ENCODE data around the gene VANGL2.

Gene VANGL2

GRCh38 chr1:160414881-160415280 lies 14.5 kb downstream of the VANGL2 start:
- TF ChIP-seq SIN3A (IDR thresholded peaks at IDR 0.05; ENCODE audit: borderline replicate concordance, insufficient read depth, low read length) = no peak

DNA sequence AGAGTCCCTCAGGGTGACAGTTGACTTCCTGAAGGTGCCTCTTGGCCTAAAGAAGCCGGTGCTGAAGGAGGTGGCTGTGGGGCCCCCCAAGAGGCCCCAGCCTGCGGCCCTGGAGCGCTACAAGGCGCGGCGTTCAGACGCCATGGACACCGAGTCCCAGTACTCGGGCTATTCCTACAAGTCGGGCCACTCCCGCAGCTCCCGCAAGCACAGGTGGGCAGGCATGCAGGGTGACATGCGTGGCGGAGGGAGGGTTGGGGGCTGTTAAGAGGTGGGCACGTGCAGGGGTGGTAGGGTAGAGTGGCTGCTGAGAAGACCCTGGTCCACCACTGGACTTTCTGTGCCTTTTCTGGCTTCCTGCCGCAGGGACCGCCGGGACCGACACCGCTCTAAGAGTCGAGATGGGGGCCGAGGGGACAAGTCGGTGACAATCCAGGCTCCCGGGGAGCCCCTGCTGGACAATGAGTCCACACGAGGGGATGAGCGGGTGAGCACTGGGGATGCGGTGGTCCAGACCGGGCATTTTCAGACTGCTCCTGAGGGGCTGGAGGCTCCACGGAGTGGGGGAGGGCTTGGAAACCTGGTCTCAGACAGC lies 15.4 kb downstream of the VANGL2 start:
- TF ChIP-seq FOXP2 (optimal IDR thresholded peaks at IDR 0.05; ENCODE audit: borderline replicate concordance, extremely low read depth, extremely low read length, insufficient read depth) (no peak), SIN3A (IDR thresholded peaks at IDR 0.05; ENCODE audit: borderline replicate concordance, insufficient read depth, low read length) (no peak), POLR2AphosphoS5 (IDR thresholded peaks at IDR 0.05; ENCODE audit: low read depth, low read length) (no peak), TAF1 (IDR thresholded peaks at IDR 0.05; ENCODE audit: borderline replicate concordance, insufficient read depth, low read length) (no peak)
- TF ChIP-seq, protein P1, sequence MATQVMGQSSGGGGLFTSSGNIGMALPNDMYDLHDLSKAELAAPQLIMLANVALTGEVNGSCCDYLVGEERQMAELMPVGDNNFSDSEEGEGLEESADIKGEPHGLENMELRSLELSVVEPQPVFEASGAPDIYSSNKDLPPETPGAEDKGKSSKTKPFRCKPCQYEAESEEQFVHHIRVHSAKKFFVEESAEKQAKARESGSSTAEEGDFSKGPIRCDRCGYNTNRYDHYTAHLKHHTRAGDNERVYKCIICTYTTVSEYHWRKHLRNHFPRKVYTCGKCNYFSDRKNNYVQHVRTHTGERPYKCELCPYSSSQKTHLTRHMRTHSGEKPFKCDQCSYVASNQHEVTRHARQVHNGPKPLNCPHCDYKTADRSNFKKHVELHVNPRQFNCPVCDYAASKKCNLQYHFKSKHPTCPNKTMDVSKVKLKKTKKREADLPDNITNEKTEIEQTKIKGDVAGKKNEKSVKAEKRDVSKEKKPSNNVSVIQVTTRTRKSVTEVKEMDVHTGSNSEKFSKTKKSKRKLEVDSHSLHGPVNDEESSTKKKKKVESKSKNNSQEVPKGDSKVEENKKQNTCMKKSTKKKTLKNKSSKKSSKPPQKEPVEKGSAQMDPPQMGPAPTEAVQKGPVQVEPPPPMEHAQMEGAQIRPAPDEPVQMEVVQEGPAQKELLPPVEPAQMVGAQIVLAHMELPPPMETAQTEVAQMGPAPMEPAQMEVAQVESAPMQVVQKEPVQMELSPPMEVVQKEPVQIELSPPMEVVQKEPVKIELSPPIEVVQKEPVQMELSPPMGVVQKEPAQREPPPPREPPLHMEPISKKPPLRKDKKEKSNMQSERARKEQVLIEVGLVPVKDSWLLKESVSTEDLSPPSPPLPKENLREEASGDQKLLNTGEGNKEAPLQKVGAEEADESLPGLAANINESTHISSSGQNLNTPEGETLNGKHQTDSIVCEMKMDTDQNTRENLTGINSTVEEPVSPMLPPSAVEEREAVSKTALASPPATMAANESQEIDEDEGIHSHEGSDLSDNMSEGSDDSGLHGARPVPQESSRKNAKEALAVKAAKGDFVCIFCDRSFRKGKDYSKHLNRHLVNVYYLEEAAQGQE (IDR thresholded peaks at IDR 0.05; ENCODE audit: insufficient read depth in 1 of 2, low read depth in 2 of 2, low read length in 2 of 2) = no peak

GRCh38 chr1:160416369-160416768 lies 16.0 kb downstream of the VANGL2 start:
- no peak for TF ChIP-seq TAF1 (IDR thresholded peaks at IDR 0.05; ENCODE audit: borderline replicate concordance, insufficient read depth, low read length)
- TF ChIP-seq SIN3A (IDR thresholded peaks at IDR 0.05; ENCODE audit: borderline replicate concordance, insufficient read depth, low read length) = no peak
- TF ChIP-seq, protein P1 (IDR thresholded peaks at IDR 0.05; ENCODE audit: insufficient read depth in 1 of 2, low read depth in 2 of 2, low read length in 2 of 2) = no peak
- no peak for TF ChIP-seq POLR2AphosphoS5 (IDR thresholded peaks at IDR 0.05; ENCODE audit: low read depth, low read length)
- TF ChIP-seq FOXP2 (optimal IDR thresholded peaks at IDR 0.05; ENCODE audit: borderline replicate concordance, extremely low read depth, extremely low read length, insufficient read depth) = no peak

GRCh38 chr1:160418483-160418882 lies 18.1 kb downstream of the VANGL2 start:
- no peak for TF ChIP-seq FOXP2 (optimal IDR thresholded peaks at IDR 0.05; ENCODE audit: borderline replicate concordance, extremely low read depth, extremely low read length, insufficient read depth)
- no peak for TF ChIP-seq TAF1 (IDR thresholded peaks at IDR 0.05; ENCODE audit: borderline replicate concordance, insufficient read depth, low read length)
- TF ChIP-seq POLR2AphosphoS5 (IDR thresholded peaks at IDR 0.05; ENCODE audit: low read depth, low read length) = no peak
- TF ChIP-seq, protein P1 (IDR thresholded peaks at IDR 0.05; ENCODE audit: insufficient read depth in 1 of 2, low read depth in 2 of 2, low read length in 2 of 2) = no peak
- TF ChIP-seq SIN3A (IDR thresholded peaks at IDR 0.05; ENCODE audit: borderline replicate concordance, insufficient read depth, low read length) = no peak

DNA sequence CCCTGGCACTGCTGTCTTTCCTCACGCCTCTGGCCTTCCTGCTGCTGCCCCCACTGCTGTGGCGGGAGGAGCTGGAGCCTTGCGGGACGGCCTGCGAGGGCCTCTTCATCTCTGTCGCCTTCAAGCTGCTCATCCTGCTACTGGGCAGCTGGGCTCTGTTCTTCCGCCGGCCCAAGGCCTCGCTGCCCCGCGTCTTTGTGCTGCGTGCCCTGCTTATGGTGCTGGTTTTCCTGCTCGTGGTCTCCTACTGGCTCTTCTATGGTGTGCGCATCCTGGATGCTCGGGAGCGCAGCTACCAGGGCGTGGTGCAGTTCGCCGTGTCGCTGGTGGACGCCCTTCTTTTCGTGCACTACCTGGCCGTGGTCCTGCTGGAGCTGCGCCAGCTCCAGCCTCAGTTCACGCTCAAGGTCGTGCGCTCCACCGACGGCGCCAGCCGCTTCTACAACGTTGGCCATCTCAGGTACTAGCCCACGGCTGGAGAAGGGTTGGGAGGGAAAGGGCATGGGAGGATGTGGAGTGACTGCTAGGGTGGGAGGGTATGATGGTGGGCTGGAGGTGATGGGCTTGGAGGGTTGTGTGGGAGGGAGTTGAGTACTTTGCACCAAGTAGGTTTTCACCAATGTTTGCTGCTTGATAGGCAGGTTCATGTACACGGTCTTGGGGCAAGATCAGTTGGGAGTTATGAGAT lies 18.9 kb downstream of the VANGL2 start:
- no peak for TF ChIP-seq POLR2AphosphoS5 (IDR thresholded peaks at IDR 0.05; ENCODE audit: low read depth, low read length)
- no peak for TF ChIP-seq FOXP2 (optimal IDR thresholded peaks at IDR 0.05; ENCODE audit: borderline replicate concordance, extremely low read depth, extremely low read length, insufficient read depth)
- TF ChIP-seq, protein P1 (IDR thresholded peaks at IDR 0.05; ENCODE audit: insufficient read depth in 1 of 2, low read depth in 2 of 2, low read length in 2 of 2) = no peak
- no peak for TF ChIP-seq TAF1 (IDR thresholded peaks at IDR 0.05; ENCODE audit: borderline replicate concordance, insufficient read depth, low read length)
- TF ChIP-seq SIN3A (IDR thresholded peaks at IDR 0.05; ENCODE audit: borderline replicate concordance, insufficient read depth, low read length) = no peak
